GM12874 (cell line): Measurements from ENCODE around the gene WDR11.
A peak's percentile ranks its signal among the peaks of the same experiment; 100 is the strongest.

ENCODE experiments used
- CTCF ChIP-seq: IDR thresholded peaks from 2 replicates; pipeline ENCODE4 v1.5.1; 2011; ENCODE audit warnings: low read depth, mild to moderate bottlenecking, control low read depth, low read length, moderate library complexity; ENCODE audit not compliant: insufficient read depth

Gene WDR11

GRCh38 chr10:120850911-120851865 lies at the start of gene WDR11:
Gene WDR11 (plus strand): TSS chr10:120851362. CDS start chr10:120851421, 59 bp downstream.
- TF ChIP-seq CTCF = no peak

GRCh38 chr10:120802935-120803334 lies 48.2 kb upstream of the WDR11 start:
- TF ChIP-seq CTCF = no peak

GRCh38 chr10:120803972-120804371 lies 47.2 kb upstream of the WDR11 start:
- TF ChIP-seq CTCF = no peak

GRCh38 chr10:120805014-120805812 lies 45.9 kb upstream of the WDR11 start:
- peak; percentile 34; the same call in 1 of the 2 replicates for TF ChIP-seq CTCF

- TF ChIP-seq CTCF = no peak
Observed at GRCh38 chr10:120806081-120806480, 45.1 kb upstream of the WDR11 start.

- no peak for TF ChIP-seq CTCF
Observed at GRCh38 chr10:120810298-120810697, 40.9 kb upstream of the WDR11 start.

GRCh38 chr10:120813085-120813484 lies 38.1 kb upstream of the WDR11 start:
- TF ChIP-seq CTCF = no peak
